SU-DHL-6 (cell line): ENCODE measurements around the gene RFFL.

Experiments used
- EZH2phosphoT487 ChIP-seq: fragments of 200-600 bp; sonication (generic), shearing (Covaris generic); conservative IDR thresholded peaks from 2 replicates; pipeline ENCODE4 v1.6.1; 2018; ENCODE audit warnings: mild to moderate bottlenecking, antibody characterized with exemption, low read length, moderate library complexity, mixed read lengths
- TF ChIP-seq, protein P1 (sequence below): fragments of 200-600 bp; sonication (generic); IDR thresholded peaks from one replicate; pipeline ENCODE4 v1.5.1; 2017; ENCODE audit warnings: antibody characterized with exemption, mild to moderate bottlenecking, low read length, moderate library complexity; ENCODE audit not compliant: insufficient read depth, poor library complexity, severe bottlenecking

- TF ChIP-seq, protein P1, sequence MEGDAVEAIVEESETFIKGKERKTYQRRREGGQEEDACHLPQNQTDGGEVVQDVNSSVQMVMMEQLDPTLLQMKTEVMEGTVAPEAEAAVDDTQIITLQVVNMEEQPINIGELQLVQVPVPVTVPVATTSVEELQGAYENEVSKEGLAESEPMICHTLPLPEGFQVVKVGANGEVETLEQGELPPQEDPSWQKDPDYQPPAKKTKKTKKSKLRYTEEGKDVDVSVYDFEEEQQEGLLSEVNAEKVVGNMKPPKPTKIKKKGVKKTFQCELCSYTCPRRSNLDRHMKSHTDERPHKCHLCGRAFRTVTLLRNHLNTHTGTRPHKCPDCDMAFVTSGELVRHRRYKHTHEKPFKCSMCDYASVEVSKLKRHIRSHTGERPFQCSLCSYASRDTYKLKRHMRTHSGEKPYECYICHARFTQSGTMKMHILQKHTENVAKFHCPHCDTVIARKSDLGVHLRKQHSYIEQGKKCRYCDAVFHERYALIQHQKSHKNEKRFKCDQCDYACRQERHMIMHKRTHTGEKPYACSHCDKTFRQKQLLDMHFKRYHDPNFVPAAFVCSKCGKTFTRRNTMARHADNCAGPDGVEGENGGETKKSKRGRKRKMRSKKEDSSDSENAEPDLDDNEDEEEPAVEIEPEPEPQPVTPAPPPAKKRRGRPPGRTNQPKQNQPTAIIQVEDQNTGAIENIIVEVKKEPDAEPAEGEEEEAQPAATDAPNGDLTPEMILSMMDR = no peak
- no peak for TF ChIP-seq EZH2phosphoT487
These were observed 38.2 kb upstream of the RFFL start for GRCh38 chr17:35101725-35102124.
